Thyroid gland (tissue), 4 donors: Measurements from ENCODE around the gene LRRC2. TPM values are rescaled to one million over a fixed set of nuclear protein-coding genes. Genes with fewer than 3 reads are reported as not detected.

Experiments
- DNase-seq, 2 donors: peaks; one replicate each; pipeline ENCODE4 v3.0.0-alpha.2; 2019
- H3K27ac ChIP-seq, 3 donors: fragments of 200-600 bp; sonication (generic); 1 replicate in 2 of 3; 2 replicates in 1 of 3; pipeline ENCODE4 v1.5.1; 2016 to 2019; ENCODE audit warnings: mild to moderate bottlenecking in 1 of 3, moderate library complexity in 1 of 3
- H3K27me3 ChIP-seq: fragments of 200-600 bp; sonication (generic); one replicate; pipeline ENCODE4 v1.5.1; 2019
- H3K36me3 ChIP-seq, 2 donors: fragments of 200-600 bp; sonication (generic); one replicate each; pipeline ENCODE4 v1.5.1; 2016 to 2019
- H3K4me1 ChIP-seq, 2 donors: fragments of 200-600 bp; sonication (generic); one replicate each; pipeline ENCODE4 v1.5.1; 2017 to 2019
- H3K4me3 ChIP-seq, 3 donors: fragments of 200-600 bp; sonication (generic); replicated peaks in 1 of 3; 1 replicate in 2 of 3; 2 replicates in 1 of 3; pipeline ENCODE4 v1.5.1; 2016; ENCODE audit warnings: mild to moderate bottlenecking in 1 of 3
- H3K9me3 ChIP-seq: fragments of 200-600 bp; sonication (generic); one replicate; pipeline ENCODE4 v1.5.1; 2017
- POLR2A ChIP-seq, 2 donors: fragments of 450-650 bp; IDR thresholded peaks; one replicate each; pipeline ENCODE4 v1.6.1; 2017; ENCODE audit warnings: antibody characterized with exemption in 2 of 2, mild to moderate bottlenecking in 2 of 2, moderate library complexity in 1 of 2
- WGBS, 2 donors: methylation state at CpG; one replicate each; pipeline ENCODE4 v1.1.5; 2017; 5-methylcytosine and 5-hydroxymethylcytosine counted together
- intact Hi-C: fragments of 100-400 bp; cut with DNase I; formaldehyde crosslinking; loops from one replicate; pipeline ENCODE4 v1.15.1; 2023
- total RNA-seq, 4 donors: library from RNA; depleted of rRNA; stranded (reverse); fragments of >200 nt; gene quantifications; one replicate each; pipeline ENCODE4 v1.2.3, GENCODE V29; 2016
- TF ChIP-seq, protein P1 (sequence below), 6 experiments: fragments of 200-600 bp in 3 of 6; fragments of 450-650 bp in 3 of 6; sonication (generic) in 3 of 6; IDR thresholded peaks; one replicate each; pipeline ENCODE4 v1.5.1; 2016 to 2019; ENCODE audit warnings: antibody characterized with exemption in 6 of 6, mild to moderate bottlenecking in 2 of 6, inconsistent platforms in 1 of 6, moderate library complexity in 1 of 6

The LRRC2 gene
- total RNA-seq, 4 donors from 2014 or later = 25.0 to 37.4 (median 31.0) TPM

DNA sequence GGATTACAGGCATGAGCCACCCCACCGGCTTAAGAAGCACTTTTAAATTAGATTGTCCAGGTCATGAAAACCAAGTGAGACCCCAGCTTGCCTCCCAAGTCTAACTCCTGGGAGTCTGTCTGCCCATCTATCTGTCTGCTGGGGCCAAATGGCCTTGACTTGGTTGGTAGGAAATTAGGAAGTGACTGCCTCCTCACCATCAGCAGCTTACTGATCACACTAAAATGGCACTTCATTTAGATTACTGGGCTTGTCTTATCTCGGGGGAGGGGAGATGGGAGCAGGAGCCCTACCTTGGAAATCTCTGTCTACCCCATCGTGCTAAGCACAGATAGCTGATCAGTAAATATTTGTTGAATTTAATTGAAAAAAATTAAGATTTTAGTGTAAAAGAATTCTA lies 5.6 kb upstream of the LRRC2 start:
- H3K27ac ChIP-seq = no peak overlapping the region
- H3K4me3 ChIP-seq = no peak overlapping the region
- TF ChIP-seq, protein P1, sequence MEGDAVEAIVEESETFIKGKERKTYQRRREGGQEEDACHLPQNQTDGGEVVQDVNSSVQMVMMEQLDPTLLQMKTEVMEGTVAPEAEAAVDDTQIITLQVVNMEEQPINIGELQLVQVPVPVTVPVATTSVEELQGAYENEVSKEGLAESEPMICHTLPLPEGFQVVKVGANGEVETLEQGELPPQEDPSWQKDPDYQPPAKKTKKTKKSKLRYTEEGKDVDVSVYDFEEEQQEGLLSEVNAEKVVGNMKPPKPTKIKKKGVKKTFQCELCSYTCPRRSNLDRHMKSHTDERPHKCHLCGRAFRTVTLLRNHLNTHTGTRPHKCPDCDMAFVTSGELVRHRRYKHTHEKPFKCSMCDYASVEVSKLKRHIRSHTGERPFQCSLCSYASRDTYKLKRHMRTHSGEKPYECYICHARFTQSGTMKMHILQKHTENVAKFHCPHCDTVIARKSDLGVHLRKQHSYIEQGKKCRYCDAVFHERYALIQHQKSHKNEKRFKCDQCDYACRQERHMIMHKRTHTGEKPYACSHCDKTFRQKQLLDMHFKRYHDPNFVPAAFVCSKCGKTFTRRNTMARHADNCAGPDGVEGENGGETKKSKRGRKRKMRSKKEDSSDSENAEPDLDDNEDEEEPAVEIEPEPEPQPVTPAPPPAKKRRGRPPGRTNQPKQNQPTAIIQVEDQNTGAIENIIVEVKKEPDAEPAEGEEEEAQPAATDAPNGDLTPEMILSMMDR (IDR thresholded peaks at IDR 0.05) = no peak
- no peak for TF ChIP-seq POLR2A (IDR thresholded peaks at IDR 0.05)
- H3K36me3 ChIP-seq = no peaks in the 10 kb centered on the region
- peaks cover 20 to 25% of the 10 kb centered on the region in 2 donors for H3K4me1 ChIP-seq
- no peak for DNase-seq
- 86% methylated on average over 3 of the region's 3 CpGs for WGBS, 2 donors
- H3K27me3 ChIP-seq = no peaks in the 10 kb centered on the region
- intact Hi-C loops = loop anchor here (10.0 kb wide), 1 partner anchor 53 kb away; no protein-coding TSS in a partner anchor
- H3K9me3 ChIP-seq = no peaks in the 10 kb centered on the region

DNA sequence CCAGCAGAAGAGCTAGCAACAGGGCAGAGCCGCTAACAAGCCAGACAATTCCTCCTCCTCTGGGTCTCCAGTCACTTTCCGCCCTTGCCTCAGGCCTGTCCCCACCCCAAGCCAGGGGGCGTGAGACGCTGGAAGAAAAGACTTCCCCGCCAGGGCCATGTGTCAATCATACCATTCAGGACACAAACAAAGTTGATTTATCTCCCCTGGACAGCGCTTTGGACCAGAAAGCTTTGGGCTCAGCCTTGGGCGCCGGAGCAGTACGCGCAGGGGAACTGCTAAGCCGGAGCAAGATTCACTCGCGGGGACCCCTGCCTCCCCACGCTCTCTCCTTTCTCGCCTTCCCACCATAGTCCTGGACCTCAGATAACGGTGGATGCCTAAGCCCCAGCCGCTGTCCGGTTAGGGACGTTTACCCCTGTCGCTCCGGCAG lies 479 bp downstream of the LRRC2 start:
- WGBS, 2 donors = 4 to 8% methylated on average over 6 to 21 of the region's 21 CpGs
- H3K27ac ChIP-seq = peak overlapping the region; percentile 96 to 98 (median 98)
- H3K4me3 ChIP-seq = peak overlapping the region; percentile 30 to 60 (median 54)
- H3K36me3 ChIP-seq = no peaks in the 10 kb centered on the region
- peaks cover 41 to 46% of the 10 kb centered on the region in 2 donors for H3K4me1 ChIP-seq
- peak; percentile 71 to 81 for DNase-seq
- no peaks in the 10 kb centered on the region for H3K27me3 ChIP-seq
- intact Hi-C loops = no loop called here
- TF ChIP-seq, protein P1 (IDR thresholded peaks at IDR 0.05) = peak in 2 of 6 experiments; percentile 17 to 27
- TF ChIP-seq POLR2A (IDR thresholded peaks at IDR 0.05) = peak; percentile 26 to 38
- no peaks in the 10 kb centered on the region for H3K9me3 ChIP-seq

DNA sequence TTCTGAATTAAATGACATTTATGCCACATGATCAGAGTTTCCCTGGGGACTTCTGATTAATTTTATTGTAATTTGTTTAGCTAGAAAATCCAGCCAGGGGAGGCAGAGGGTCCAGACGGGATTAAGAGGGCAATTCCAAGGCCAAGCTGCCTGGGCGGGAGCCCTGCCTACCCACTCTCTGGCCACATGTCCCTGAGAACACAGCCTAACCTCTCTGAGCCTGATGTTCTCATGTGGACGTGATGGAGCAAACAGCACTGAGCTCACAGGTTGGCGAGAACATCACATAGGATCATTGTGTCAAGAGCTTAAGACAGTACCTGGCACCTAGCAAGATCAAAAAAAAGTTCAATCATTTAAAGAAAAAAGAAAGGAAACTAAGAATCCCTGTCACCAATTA lies 1.0 kb downstream of the LRRC2 start:
- peaks cover 41 to 47% of the 10 kb centered on the region in 2 donors for H3K4me1 ChIP-seq
- H3K4me3 ChIP-seq = peak overlapping the region in 2 of 3 donors; percentile 54 to 60
- H3K27me3 ChIP-seq = no peaks in the 10 kb centered on the region
- DNase-seq = peak in 1 of 2 donors; percentile 28
- TF ChIP-seq POLR2A (IDR thresholded peaks at IDR 0.05) = no peak
- TF ChIP-seq, protein P1 (IDR thresholded peaks at IDR 0.05) = no peak
- peak overlapping the region; percentile 96 to 98 (median 98) for H3K27ac ChIP-seq
- intact Hi-C loops = no loop called here
- H3K36me3 ChIP-seq = no peaks in the 10 kb centered on the region
- H3K9me3 ChIP-seq = no peaks in the 10 kb centered on the region
- WGBS, 2 donors = 75 to 76% methylated on average over 4 of the region's 4 CpGs

DNA sequence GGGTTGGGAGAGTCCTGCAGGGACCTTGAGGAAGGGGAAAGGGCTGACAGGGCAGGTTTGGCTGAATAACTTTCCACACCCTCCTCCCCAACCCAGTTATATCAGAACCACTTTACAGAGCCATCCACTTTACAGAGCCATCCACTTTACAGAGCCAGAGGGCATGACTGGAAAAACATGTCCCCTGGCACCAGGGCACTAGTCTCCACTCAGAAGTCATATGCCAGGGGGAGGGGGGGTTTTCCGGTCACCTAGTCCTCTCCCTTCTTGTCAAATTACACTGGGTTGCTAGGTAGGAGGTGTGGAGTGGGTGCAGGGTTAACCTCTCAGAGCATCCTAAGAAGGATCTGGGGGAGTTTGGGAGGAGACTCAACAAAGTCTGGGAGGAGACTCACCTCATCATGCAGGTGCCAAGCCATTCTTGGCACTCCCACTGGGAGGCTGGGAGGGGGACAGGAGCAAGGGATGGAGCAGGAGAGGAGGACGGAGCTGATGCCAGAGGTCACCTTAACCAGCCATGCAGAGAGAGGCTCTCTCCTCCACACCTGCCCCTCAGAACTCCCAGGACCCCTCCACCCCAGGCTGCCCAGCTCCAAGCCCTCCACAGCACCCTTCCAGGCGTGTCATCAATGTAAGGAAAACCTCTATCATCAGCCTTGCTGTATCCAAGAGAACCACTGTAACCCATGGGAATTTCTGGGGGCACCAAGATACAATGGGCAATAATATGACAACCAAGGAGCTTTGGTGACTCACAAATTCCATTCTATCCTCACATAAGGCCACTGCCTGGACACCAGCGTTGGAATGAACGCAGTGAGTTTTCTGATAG lies 1.7 kb downstream of the LRRC2 start:
- 54 to 61% methylated on average over 4 to 5 of the region's 5 CpGs for WGBS, 2 donors

More for the DNA sequence above, 1.7 kb downstream of the LRRC2 start:
- Histone ChIP-seq H3K4me3 (peak overlapping the region in 1 of 3 donors; percentile 60), H3K36me3 (no peaks in the 10 kb centered on the region), H3K27me3 (no peaks in the 10 kb centered on the region), H3K9me3 (no peaks in the 10 kb centered on the region), H3K27ac (peak overlapping the region; percentile 96 to 98 (median 98)), H3K4me1 (peaks cover 43 to 47% of the 10 kb centered on the region in 2 donors)
- TF ChIP-seq, protein P1 (IDR thresholded peaks at IDR 0.05) = peak in 1 of 6 experiments; percentile 8
- peak; percentile 62 to 73 for TF ChIP-seq POLR2A (IDR thresholded peaks at IDR 0.05)
- peak; percentile 96 to 98 for DNase-seq
- intact Hi-C loops = no loop called here
